ENCODE results near the gene CCDC83. TPM values are rescaled to one million over a fixed set of nuclear protein-coding genes. Genes with fewer than 3 reads are reported as not detected.

The CCDC83 gene
- total and polyA plus RNA-seq, 2 experiments from 2014 or later: not detected

DNA sequence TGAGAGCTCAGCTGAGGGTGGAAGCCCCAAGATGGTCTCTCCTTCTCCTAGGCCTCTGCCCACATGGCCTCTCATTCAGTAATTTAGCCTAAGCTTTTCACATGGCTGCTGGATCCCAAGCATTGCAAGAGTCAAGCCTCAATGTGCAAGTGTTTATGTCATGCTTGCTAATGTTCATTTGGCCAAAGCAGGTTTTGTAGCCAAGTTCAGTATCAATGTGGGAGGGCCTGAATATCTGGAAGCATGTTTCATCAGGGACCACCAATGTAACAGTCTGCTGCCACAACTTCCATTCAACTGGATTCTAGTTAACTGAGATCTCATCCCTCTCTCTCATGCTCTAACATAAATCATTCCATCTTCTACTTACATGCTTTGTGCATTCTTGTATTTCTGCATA is 35.7 kb upstream of the CCDC83 start:
- Histone ChIP-seq H4K20me1 (replicated peaks; ENCODE audit: insufficient read depth) (no peaks in the 10 kb centered on the region), H2AFZ (peak overlapping the region; percentile 84; the same call in 1 of the 2 replicates), H3K27ac (ENCODE audit: low read depth) (no peak overlapping the region), H3K4me3 (no peak overlapping the region), H3K4me2 (no peak overlapping the region), H3K79me2 (replicated peaks; ENCODE audit: insufficient read depth) (no peaks in the 10 kb centered on the region), H3K36me3 (ENCODE audit: insufficient read depth) (no peaks in the 10 kb centered on the region), H3K4me1 (ENCODE audit: insufficient read depth) (no peaks in the 10 kb centered on the region), H3K27me3 (ENCODE audit: insufficient read depth) (no peaks in the 10 kb centered on the region), H3K9me2 (ENCODE audit: insufficient read depth) (no peaks in the 10 kb centered on the region), H3F3A (replicated peaks; ENCODE audit: low read depth) (no peaks in the 10 kb centered on the region)
- DNase-seq (ENCODE audit: low spot score): no peak
- Mint-ChIP-seq H3K4me3 (no peak overlapping the region), H3K4me1 (no peaks in the 10 kb centered on the region), H3K36me3 (ENCODE audit: low read depth) (no peaks in the 10 kb centered on the region), H3K27me3 (ENCODE audit: insufficient read depth, low read depth, poor library complexity) (no peaks in the 10 kb centered on the region), H3K9me3 (no peaks in the 10 kb centered on the region), H3K27ac (no peak overlapping the region)
- ATAC-seq: no peak
- TF ChIP-seq EZH2 (IDR thresholded peaks at IDR 0.05; ENCODE audit: low read depth, unreplicated experiment) (no peak), JUNB (IDR thresholded peaks at IDR 0.05; ENCODE audit: unreplicated experiment) (no peak), POLR2AphosphoS5 (IDR thresholded peaks at IDR 0.05; ENCODE audit: low read depth) (no peak), NANOG (IDR thresholded peaks at IDR 0.05; ENCODE audit: borderline replicate concordance) (no peak), EZH2phosphoT487 (IDR thresholded peaks at IDR 0.05; ENCODE audit: unreplicated experiment) (no peak), ZNF114 (CRISPR knock-in tag; IDR thresholded peaks at IDR 0.05) (no peak), CREB1 (CRISPR knock-in tag; IDR thresholded peaks at IDR 0.05; ENCODE audit: low read depth) (no peak), ZNF331 (CRISPR knock-in tag; IDR thresholded peaks at IDR 0.05; ENCODE audit: low read depth) (no peak), STAT1 (IDR thresholded peaks at IDR 0.05; ENCODE audit: unreplicated experiment) (no peak)
- TF ChIP-seq, protein P1, sequence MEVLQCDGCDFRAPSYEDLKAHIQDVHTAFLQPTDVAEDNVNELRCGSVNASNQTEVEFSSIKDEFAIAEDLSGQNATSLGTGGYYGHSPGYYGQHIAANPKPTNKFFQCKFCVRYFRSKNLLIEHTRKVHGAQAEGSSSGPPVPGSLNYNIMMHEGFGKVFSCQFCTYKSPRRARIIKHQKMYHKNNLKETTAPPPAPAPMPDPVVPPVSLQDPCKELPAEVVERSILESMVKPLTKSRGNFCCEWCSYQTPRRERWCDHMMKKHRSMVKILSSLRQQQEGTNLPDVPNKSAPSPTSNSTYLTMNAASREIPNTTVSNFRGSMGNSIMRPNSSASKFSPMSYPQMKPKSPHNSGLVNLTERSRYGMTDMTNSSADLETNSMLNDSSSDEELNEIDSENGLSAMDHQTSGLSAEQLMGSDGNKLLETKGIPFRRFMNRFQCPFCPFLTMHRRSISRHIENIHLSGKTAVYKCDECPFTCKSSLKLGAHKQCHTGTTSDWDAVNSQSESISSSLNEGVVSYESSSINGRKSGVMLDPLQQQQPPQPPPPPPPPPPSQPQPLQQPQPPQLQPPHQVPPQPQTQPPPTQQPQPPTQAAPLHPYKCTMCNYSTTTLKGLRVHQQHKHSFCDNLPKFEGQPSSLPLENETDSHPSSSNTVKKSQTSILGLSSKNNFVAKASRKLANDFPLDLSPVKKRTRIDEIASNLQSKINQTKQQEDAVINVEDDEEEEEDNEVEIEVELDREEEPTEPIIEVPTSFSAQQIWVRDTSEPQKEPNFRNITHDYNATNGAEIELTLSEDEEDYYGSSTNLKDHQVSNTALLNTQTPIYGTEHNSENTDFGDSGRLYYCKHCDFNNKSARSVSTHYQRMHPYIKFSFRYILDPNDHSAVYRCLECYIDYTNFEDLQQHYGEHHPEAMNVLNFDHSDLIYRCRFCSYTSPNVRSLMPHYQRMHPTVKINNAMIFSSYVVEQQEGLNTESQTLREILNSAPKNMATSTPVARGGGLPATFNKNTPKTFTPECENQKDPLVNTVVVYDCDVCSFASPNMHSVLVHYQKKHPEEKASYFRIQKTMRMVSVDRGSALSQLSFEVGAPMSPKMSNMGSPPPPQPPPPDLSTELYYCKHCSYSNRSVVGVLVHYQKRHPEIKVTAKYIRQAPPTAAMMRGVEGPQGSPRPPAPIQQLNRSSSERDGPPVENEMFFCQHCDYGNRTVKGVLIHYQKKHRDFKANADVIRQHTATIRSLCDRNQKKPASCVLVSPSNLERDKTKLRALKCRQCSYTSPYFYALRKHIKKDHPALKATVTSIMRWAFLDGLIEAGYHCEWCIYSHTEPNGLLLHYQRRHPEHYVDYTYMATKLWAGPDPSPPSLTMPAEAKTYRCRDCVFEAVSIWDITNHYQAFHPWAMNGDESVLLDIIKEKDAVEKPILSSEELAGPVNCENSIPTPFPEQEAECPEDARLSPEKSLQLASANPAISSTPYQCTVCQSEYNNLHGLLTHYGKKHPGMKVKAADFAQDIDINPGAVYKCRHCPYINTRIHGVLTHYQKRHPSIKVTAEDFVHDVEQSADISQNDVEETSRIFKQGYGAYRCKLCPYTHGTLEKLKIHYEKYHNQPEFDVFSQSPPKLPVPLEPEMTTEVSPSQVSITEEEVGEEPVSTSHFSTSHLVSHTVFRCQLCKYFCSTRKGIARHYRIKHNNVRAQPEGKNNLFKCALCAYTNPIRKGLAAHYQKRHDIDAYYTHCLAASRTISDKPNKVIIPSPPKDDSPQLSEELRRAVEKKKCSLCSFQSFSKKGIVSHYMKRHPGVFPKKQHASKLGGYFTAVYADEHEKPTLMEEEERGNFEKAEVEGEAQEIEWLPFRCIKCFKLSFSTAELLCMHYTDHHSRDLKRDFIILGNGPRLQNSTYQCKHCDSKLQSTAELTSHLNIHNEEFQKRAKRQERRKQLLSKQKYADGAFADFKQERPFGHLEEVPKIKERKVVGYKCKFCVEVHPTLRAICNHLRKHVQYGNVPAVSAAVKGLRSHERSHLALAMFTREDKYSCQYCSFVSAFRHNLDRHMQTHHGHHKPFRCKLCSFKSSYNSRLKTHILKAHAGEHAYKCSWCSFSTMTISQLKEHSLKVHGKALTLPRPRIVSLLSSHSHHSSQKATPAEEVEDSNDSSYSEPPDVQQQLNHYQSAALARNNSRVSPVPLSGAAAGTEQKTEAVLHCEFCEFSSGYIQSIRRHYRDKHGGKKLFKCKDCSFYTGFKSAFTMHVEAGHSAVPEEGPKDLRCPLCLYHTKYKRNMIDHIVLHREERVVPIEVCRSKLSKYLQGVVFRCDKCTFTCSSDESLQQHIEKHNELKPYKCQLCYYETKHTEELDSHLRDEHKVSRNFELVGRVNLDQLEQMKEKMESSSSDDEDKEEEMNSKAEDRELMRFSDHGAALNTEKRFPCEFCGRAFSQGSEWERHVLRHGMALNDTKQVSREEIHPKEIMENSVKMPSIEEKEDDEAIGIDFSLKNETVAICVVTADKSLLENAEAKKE (CRISPR knock-in tag; IDR thresholded peaks at IDR 0.05): no peak
- TF ChIP-seq, protein P2, sequence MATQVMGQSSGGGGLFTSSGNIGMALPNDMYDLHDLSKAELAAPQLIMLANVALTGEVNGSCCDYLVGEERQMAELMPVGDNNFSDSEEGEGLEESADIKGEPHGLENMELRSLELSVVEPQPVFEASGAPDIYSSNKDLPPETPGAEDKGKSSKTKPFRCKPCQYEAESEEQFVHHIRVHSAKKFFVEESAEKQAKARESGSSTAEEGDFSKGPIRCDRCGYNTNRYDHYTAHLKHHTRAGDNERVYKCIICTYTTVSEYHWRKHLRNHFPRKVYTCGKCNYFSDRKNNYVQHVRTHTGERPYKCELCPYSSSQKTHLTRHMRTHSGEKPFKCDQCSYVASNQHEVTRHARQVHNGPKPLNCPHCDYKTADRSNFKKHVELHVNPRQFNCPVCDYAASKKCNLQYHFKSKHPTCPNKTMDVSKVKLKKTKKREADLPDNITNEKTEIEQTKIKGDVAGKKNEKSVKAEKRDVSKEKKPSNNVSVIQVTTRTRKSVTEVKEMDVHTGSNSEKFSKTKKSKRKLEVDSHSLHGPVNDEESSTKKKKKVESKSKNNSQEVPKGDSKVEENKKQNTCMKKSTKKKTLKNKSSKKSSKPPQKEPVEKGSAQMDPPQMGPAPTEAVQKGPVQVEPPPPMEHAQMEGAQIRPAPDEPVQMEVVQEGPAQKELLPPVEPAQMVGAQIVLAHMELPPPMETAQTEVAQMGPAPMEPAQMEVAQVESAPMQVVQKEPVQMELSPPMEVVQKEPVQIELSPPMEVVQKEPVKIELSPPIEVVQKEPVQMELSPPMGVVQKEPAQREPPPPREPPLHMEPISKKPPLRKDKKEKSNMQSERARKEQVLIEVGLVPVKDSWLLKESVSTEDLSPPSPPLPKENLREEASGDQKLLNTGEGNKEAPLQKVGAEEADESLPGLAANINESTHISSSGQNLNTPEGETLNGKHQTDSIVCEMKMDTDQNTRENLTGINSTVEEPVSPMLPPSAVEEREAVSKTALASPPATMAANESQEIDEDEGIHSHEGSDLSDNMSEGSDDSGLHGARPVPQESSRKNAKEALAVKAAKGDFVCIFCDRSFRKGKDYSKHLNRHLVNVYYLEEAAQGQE (IDR thresholded peaks at IDR 0.05; ENCODE audit: unreplicated experiment): no peak
- TF ChIP-seq, protein P3, sequence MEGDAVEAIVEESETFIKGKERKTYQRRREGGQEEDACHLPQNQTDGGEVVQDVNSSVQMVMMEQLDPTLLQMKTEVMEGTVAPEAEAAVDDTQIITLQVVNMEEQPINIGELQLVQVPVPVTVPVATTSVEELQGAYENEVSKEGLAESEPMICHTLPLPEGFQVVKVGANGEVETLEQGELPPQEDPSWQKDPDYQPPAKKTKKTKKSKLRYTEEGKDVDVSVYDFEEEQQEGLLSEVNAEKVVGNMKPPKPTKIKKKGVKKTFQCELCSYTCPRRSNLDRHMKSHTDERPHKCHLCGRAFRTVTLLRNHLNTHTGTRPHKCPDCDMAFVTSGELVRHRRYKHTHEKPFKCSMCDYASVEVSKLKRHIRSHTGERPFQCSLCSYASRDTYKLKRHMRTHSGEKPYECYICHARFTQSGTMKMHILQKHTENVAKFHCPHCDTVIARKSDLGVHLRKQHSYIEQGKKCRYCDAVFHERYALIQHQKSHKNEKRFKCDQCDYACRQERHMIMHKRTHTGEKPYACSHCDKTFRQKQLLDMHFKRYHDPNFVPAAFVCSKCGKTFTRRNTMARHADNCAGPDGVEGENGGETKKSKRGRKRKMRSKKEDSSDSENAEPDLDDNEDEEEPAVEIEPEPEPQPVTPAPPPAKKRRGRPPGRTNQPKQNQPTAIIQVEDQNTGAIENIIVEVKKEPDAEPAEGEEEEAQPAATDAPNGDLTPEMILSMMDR (conservative IDR thresholded peaks at IDR 0.05; ENCODE audit: low read depth in 2 of 2): no peak
- TF ChIP-seq, protein P4, sequence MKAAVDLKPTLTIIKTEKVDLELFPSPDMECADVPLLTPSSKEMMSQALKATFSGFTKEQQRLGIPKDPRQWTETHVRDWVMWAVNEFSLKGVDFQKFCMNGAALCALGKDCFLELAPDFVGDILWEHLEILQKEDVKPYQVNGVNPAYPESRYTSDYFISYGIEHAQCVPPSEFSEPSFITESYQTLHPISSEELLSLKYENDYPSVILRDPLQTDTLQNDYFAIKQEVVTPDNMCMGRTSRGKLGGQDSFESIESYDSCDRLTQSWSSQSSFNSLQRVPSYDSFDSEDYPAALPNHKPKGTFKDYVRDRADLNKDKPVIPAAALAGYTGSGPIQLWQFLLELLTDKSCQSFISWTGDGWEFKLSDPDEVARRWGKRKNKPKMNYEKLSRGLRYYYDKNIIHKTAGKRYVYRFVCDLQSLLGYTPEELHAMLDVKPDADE (IDR thresholded peaks at IDR 0.05): no peak
